B cell (primary cell): ENCODE data around the gene BTRC. TPM values are rescaled to one million over a fixed set of nuclear protein-coding genes. Genes with fewer than 3 reads are reported as not detected.

Experiments
- ATAC-seq: fragments of 200-7000 bp; cut with Tn5 transposase; one replicate; pipeline ENCODE4 v1.10.0; 2021; ENCODE audit warnings: low read depth, mild to moderate bottlenecking, moderate number of reproducible peaks, moderate library complexity
- CTCF ChIA-PET: fragments of 350-600 bp; sonication (Branson Sonifier 250); formaldehyde crosslinking; loops from one replicate; lab custom pipeline; 2021; ENCODE audit warnings: antibody characterized with exemption, inconsistent platforms; lab: Charles Lee
- POLR2A ChIA-PET: fragments of 350-600 bp; sonication (Branson Sonifier 250); formaldehyde crosslinking; loops from one replicate; lab custom pipeline; 2021; ENCODE audit warnings: antibody characterized with exemption; lab: Charles Lee
- DNase-seq: peaks from one replicate; pipeline ENCODE4 v3.0.0; 2013
- H2AFZ ChIP-seq: 2 replicates; pipeline ENCODE4 v1.6.1; 2012; ENCODE audit warnings: mild to moderate bottlenecking, low read depth, low read length; ENCODE audit not compliant: insufficient read depth, poor library complexity, severe bottlenecking
- H3K27ac ChIP-seq, 2 donors: 1 replicate in 1 of 2; 2 replicates in 1 of 2; pipeline ENCODE4 v1.5.1; 2012 to 2013; ENCODE audit warnings: low read length in 2 of 2, mild to moderate bottlenecking in 2 of 2, moderate library complexity in 1 of 2
- H3K27me3 ChIP-seq, 4 experiments: fragments of 200-600 bp in 1 of 4; sonication (generic) in 1 of 4; replicated peaks in 1 of 4; 1 replicate in 2 of 4; 2 replicates in 2 of 4; pipeline versions ENCODE4 v1.6.1 to v1.7.0; 2013 to 2016; ENCODE audit warnings: low read length in 3 of 4, mild to moderate bottlenecking in 2 of 4, mixed read lengths in 1 of 4, moderate library complexity in 1 of 4; ENCODE audit not compliant: insufficient read depth in 4 of 4, control insufficient read depth in 3 of 4; ENCODE audit errors: control extremely low read depth in 1 of 4
- H3K36me3 ChIP-seq, 2 experiments: replicated peaks in 1 of 2; 1 replicate in 1 of 2; 2 replicates in 1 of 2; pipeline versions ENCODE4 v1.6.1 to v1.7.1; 2013; ENCODE audit warnings: low read length in 1 of 2; ENCODE audit not compliant: insufficient read depth in 2 of 2, control insufficient read depth in 1 of 2; ENCODE audit errors: control extremely low read depth in 1 of 2, extremely low read depth in 1 of 2
- H3K4me1 ChIP-seq, 2 donors: fragments of 200-600 bp in 1 of 2; sonication (generic) in 1 of 2; 1 replicate in 1 of 2; 2 replicates in 1 of 2; pipeline versions ENCODE4 v1.5.1 to v1.6.1; 2013 to 2017; ENCODE audit warnings: low read length in 2 of 2; ENCODE audit not compliant: control insufficient read depth in 2 of 2, insufficient read depth in 2 of 2
- H3K4me2 ChIP-seq: replicated peaks from 2 replicates; pipeline ENCODE3; 2012; ENCODE audit warnings: mild to moderate bottlenecking, low read depth, low read length; ENCODE audit not compliant: poor library complexity, severe bottlenecking
- H3K4me3 ChIP-seq, 5 experiments: fragments of 200-600 bp in 1 of 5; sonication (generic) in 1 of 5; 1 replicate in 3 of 5; 2 replicates in 2 of 5; pipeline versions ENCODE4 v1.5.1 to v1.7.0; 2011 to 2016; ENCODE audit warnings: low read length in 4 of 5, mild to moderate bottlenecking in 4 of 5, low read depth in 2 of 5, control low read depth in 1 of 5, moderate library complexity in 1 of 5; ENCODE audit not compliant: insufficient read depth in 1 of 5; ENCODE audit errors: control extremely low read depth in 1 of 5, extremely low read depth in 1 of 5
- H3K79me2 ChIP-seq: fragments of 200-600 bp; sonication (generic); one replicate; pipeline ENCODE4 v1.6.0; 2016; ENCODE audit warnings: low read length; ENCODE audit not compliant: control insufficient read depth, insufficient read depth
- H3K9ac ChIP-seq: fragments of 200-600 bp; sonication (generic); 2 replicates; pipeline ENCODE4 v1.6.1; 2017; ENCODE audit warnings: mild to moderate bottlenecking, low read length, moderate library complexity
- H3K9me3 ChIP-seq, 3 donors: one replicate each; pipeline versions ENCODE4 v1.6.1 to v1.7.1; 2013; ENCODE audit warnings: low read length in 2 of 3; ENCODE audit not compliant: control insufficient read depth in 2 of 3, insufficient read depth in 1 of 3; ENCODE audit errors: control extremely low read depth in 1 of 3
- H4K20me1 ChIP-seq: 2 replicates; pipeline ENCODE4 v1.6.0; 2012; ENCODE audit warnings: mild to moderate bottlenecking, low read length; ENCODE audit not compliant: insufficient read depth, control insufficient read depth, poor library complexity, severe bottlenecking
- H3K27ac Mint-ChIP-seq: one replicate; pipeline ENCODE4 v1.8.0; 2021; ENCODE audit warnings: mixed read lengths
- H3K27me3 Mint-ChIP-seq: one replicate; pipeline ENCODE4 v1.8.0; 2021; ENCODE audit warnings: mixed read lengths
- H3K4me1 Mint-ChIP-seq: one replicate; pipeline ENCODE4 v1.8.0; 2021; ENCODE audit warnings: mixed read lengths
- H3K4me3 Mint-ChIP-seq: one replicate; pipeline ENCODE4 v1.8.0; 2021; ENCODE audit warnings: mixed read lengths
- H3K9me3 Mint-ChIP-seq: one replicate; pipeline ENCODE4 v1.8.0; 2022; ENCODE audit warnings: mixed read lengths; ENCODE audit not compliant: insufficient read depth
- EZH2 ChIP-seq: IDR thresholded peaks from 2 replicates; pipeline ENCODE4 v1.6.1; 2012; ENCODE audit warnings: borderline replicate concordance, low read depth, mild to moderate bottlenecking, moderate library complexity, low read length; ENCODE audit not compliant: insufficient read depth, poor library complexity, severe bottlenecking
- WGBS: methylation state at CpG from one replicate; pipeline ENCODE4 v1.1.5; 2013; ENCODE audit warnings: missing lambda C conversion rate; ENCODE audit not compliant: insufficient coverage; 5-methylcytosine and 5-hydroxymethylcytosine counted together
- intact Hi-C: fragments of 100-400 bp; cut with micrococcal nuclease; formaldehyde crosslinking; loops from one replicate; pipeline ENCODE4 v1.10.0; 2022
- polyA plus RNA-seq: library from polyadenylated mRNA; depleted of rRNA; stranded (reverse); fragments of >200 nt; gene quantifications from 2 replicates; pipeline ENCODE4 v1.2.3, GENCODE V29; 2012
- total RNA-seq, 2 donors: library from RNA; stranded (reverse); fragments of 120-200 nt in 1 of 2; gene quantifications; 1 replicate in 1 of 2; 2 replicates in 1 of 2; pipeline versions ENCODE4 v1.2.3 to v1.2.4, GENCODE V29; 2013 to 2022
- TF ChIP-seq, protein P1 (sequence below): fragments of 200-600 bp; IDR thresholded peaks from one replicate; pipeline ENCODE4 v1.8.0; 2022; ENCODE audit warnings: antibody characterized with exemption, mild to moderate bottlenecking

The BTRC gene
- total and polyA plus RNA-seq, 2 donors (not counting 1 experiment from before 2014, with no cell fraction given) = 4.3 to 21.9 TPM

DNA sequence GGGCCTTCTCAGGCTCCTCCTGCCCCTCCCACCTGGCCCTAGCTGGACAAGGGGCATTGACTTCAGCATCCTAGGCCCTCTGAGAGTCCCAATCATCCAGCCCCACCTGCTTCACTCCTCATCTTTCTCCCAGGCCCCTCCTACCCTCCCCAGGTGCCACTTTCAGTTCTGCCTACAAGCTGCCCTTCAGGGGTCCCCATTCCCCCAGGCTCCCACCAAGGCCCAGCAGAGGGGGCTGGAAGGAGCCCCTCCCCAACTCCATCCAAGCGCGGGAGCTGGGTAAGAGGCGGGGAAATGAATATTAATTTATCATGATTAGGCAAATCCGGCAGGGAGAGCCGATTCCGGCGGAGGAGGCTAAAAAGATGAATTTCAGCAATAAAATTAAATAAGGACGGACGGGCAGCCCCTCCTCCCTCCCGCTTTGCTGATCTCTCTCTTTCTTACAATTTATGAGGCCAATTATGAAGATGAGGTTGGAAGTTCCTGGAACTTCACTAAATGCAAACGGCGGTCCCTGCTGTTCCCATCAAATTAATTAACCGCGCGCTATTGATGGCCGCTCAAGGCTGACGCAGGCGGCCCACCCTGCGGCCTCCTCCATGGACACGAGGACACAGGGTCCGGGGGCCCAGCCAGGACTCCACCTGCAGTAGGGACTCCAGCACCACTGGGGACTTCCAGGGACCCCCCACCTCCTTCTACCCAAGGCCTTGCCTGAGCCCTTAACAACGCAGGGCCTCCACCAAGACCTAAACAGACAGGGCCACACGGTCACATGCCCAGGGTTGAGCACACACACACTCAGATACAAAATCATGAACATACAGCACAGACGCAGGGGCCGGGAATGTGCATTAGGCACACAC lies 220.2 kb downstream of the BTRC start:
- Histone ChIP-seq H3K27me3 (peaks cover 0 to 10% (median 6%) of the 10 kb centered on the region in 4 experiments), H4K20me1 (no peaks in the 10 kb centered on the region), H3K4me2 (no peak overlapping the region), H3K36me3 (peaks cover 0 to 10% of the 10 kb centered on the region in 2 experiments), H3K9me3 (peaks cover 0 to 17% (median 0%) of the 10 kb centered on the region in 3 donors), H3K4me3 (no peak overlapping the region), H3K9ac (no peak overlapping the region), H2AFZ (no peak overlapping the region), H3K27ac (no peak overlapping the region), H3K4me1 (peaks cover 14 to 18% of the 10 kb centered on the region in 2 donors), H3K79me2 (no peaks in the 10 kb centered on the region)
- H3K4me3 Mint-ChIP-seq = no peak overlapping the region
- no peaks in the 10 kb centered on the region for H3K9me3 Mint-ChIP-seq
- H3K4me1 Mint-ChIP-seq = peaks cover 10% of the 10 kb centered on the region
- ChIA-PET CTCF (interaction anchor here (5.2 kb wide), 1 partner anchor 360 kb away, joined by 47 read pairs; no protein-coding TSS in a partner anchor), POLR2A (no interaction called here)
- intact Hi-C loops = loop anchor here (5.0 kb wide), 1 partner anchor 477 kb away; no protein-coding TSS in a partner anchor
- peaks cover 7% of the 10 kb centered on the region for H3K27me3 Mint-ChIP-seq
- TF ChIP-seq EZH2 = no peak
- TF ChIP-seq, protein P1, sequence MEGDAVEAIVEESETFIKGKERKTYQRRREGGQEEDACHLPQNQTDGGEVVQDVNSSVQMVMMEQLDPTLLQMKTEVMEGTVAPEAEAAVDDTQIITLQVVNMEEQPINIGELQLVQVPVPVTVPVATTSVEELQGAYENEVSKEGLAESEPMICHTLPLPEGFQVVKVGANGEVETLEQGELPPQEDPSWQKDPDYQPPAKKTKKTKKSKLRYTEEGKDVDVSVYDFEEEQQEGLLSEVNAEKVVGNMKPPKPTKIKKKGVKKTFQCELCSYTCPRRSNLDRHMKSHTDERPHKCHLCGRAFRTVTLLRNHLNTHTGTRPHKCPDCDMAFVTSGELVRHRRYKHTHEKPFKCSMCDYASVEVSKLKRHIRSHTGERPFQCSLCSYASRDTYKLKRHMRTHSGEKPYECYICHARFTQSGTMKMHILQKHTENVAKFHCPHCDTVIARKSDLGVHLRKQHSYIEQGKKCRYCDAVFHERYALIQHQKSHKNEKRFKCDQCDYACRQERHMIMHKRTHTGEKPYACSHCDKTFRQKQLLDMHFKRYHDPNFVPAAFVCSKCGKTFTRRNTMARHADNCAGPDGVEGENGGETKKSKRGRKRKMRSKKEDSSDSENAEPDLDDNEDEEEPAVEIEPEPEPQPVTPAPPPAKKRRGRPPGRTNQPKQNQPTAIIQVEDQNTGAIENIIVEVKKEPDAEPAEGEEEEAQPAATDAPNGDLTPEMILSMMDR = no peak
- WGBS = 95% methylated on average over 13 of the region's 25 CpGs
- DNase-seq (no peak), ATAC-seq (no peak)
- H3K27ac Mint-ChIP-seq = no peak overlapping the region

DNA sequence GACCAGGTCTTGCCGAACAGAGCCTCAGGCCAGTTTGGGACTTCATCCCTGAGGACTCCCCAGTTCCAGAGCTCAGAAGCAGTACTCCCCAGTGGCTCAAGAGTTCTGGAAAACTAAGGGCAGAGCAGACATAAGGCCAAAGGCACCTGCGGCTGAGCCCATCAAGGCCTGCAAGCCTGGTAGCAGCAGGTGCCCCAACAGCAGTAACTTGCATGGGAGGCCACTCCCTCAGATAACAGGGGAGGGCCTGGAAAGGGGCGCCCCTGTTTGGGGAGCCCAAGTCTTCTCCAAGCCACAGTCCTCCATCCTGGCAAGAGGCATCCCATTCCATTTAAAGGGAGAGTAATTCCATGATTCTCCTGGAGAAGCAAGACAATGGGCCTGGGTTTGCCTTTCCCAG lies 221.1 kb downstream of the BTRC start:
- Histone ChIP-seq H3K4me2 (no peak overlapping the region), H3K27ac (no peak overlapping the region), H4K20me1 (no peaks in the 10 kb centered on the region), H3K9ac (no peak overlapping the region), H3K4me3 (no peak overlapping the region), H3K36me3 (peaks cover 0 to 18% of the 10 kb centered on the region in 2 experiments), H3K4me1 (peaks cover 6 to 8% of the 10 kb centered on the region in 2 donors), H3K27me3 (no peaks in the 10 kb centered on the region), H2AFZ (no peak overlapping the region), H3K79me2 (no peaks in the 10 kb centered on the region), H3K9me3 (peaks cover 0 to 9% (median 0%) of the 10 kb centered on the region in 3 donors)
- no peaks in the 10 kb centered on the region for H3K9me3 Mint-ChIP-seq
- 97% methylated on average over 2 of the region's 3 CpGs for WGBS
- H3K27ac Mint-ChIP-seq = no peak overlapping the region
- ATAC-seq (no peak), DNase-seq (no peak)
- TF ChIP-seq, protein P1 = no peak
- TF ChIP-seq EZH2 = no peak
- ChIA-PET CTCF (interaction anchor here (1.3 kb wide), 1 partner anchor 303 kb away, joined by 6 read pairs; no protein-coding TSS in a partner anchor), POLR2A (no interaction called here)
- no peaks in the 10 kb centered on the region for H3K27me3 Mint-ChIP-seq
- peaks cover under 1% of the 10 kb centered on the region for H3K4me1 Mint-ChIP-seq
- intact Hi-C loops = no loop called here
- no peak overlapping the region for H3K4me3 Mint-ChIP-seq
